HepG2 (cell line): ENCODE results near the gene SH3BP5. TPM values are rescaled to one million over a fixed set of nuclear protein-coding genes. Genes with fewer than 3 reads are reported as not detected.

Experiments used
- ATAC-seq: fragments of 200-7000 bp; cut with Tn5 transposase; 3 replicates; pipeline ENCODE4 v1.9.1; 2020; ENCODE audit warnings: mild to moderate bottlenecking, moderate library complexity
- BruUV-seq: library from RNA; stranded (reverse); fragments of 400-500 nt; replicated peaks from 2 replicates; lab custom pipeline; 2021; lab: Mats Ljungman, UMichigan
- CTCF ChIA-PET: fragments of 300-600 bp; formaldehyde crosslinking; extraction: SDS; loops from one replicate; lab custom pipeline; 2021; ENCODE audit warnings: low total read pairs, inconsistent platforms, low intra/inter-chr PET ratio; lab: Yijun Ruan, JAX
- POLR2A ChIA-PET: fragments of 350-600 bp; sonication (Branson Sonifier 250); formaldehyde crosslinking; loops from one replicate; lab custom pipeline; 2020; ENCODE audit warnings: antibody characterized with exemption, inconsistent platforms; lab: Yijun Ruan, JAX
- DNase-seq: peaks from one replicate; pipeline ENCODE4 v3.0.0-alpha.2; 2015; ENCODE audit warnings: low spot score
- FAIRE-seq: peaks from 3 replicates; lab custom pipeline; 2011; peaks lifted over from hg19 to GRCh38; lab: Jason Lieb, UNC
- H2AFZ ChIP-seq: one replicate; pipeline ENCODE4 v1.6.1; 2011; ENCODE audit warnings: low read length, inconsistent platforms
- H3K27ac ChIP-seq: fragments of 300-600 bp; 3 replicates; pipeline ENCODE4 v1.8.0; 2011; ENCODE audit warnings: mixed run types, mild to moderate bottlenecking, mixed read lengths, low read length, inconsistent platforms; ENCODE audit not compliant: insufficient read depth; ENCODE audit errors: extremely low read length
- H3K27me3 ChIP-seq, 2 experiments: fragments of 200-600 bp in 1 of 2; 2 replicates in 1 of 2; 3 replicates in 1 of 2; pipeline versions ENCODE4 v1.6.0 to v1.8.0; 2011; ENCODE audit warnings: low read length in 2 of 2, mild to moderate bottlenecking in 2 of 2, moderate library complexity in 2 of 2, inconsistent platforms in 1 of 2; ENCODE audit not compliant: insufficient read depth in 2 of 2, control insufficient read depth in 1 of 2
- H3K36me3 ChIP-seq, 2 experiments: fragments of 200-600 bp in 1 of 2; replicated peaks in 1 of 2; 2 replicates in 1 of 2; 3 replicates in 1 of 2; pipeline versions ENCODE4 v1.5.1 to v1.8.0; 2011; ENCODE audit warnings: low read length in 2 of 2, inconsistent platforms in 1 of 2; ENCODE audit not compliant: insufficient read depth in 2 of 2, control insufficient read depth in 1 of 2
- H3K4me1 ChIP-seq: 2 replicates; pipeline ENCODE4 v1.5.1; 2012; ENCODE audit warnings: low read length, inconsistent platforms; ENCODE audit not compliant: insufficient read depth
- H3K4me2 ChIP-seq: 2 replicates; pipeline ENCODE4 v1.6.0; 2011; ENCODE audit warnings: low read depth, low read length, inconsistent platforms
- H3K4me3 ChIP-seq, 3 experiments: fragments of 200-600 bp in 1 of 3; sonication (generic), shearing (Covaris generic) in 1 of 3; replicated peaks in 1 of 3; 2 replicates each; pipeline ENCODE4 v1.5.1; 2011 to 2016; ENCODE audit warnings: low read length in 3 of 3, inconsistent platforms in 2 of 3, low read depth in 2 of 3, mild to moderate bottlenecking in 2 of 3, control low read depth in 1 of 3, mixed read lengths in 1 of 3; ENCODE audit not compliant: insufficient read depth in 1 of 3
- H3K79me2 ChIP-seq: one replicate; pipeline ENCODE4 v1.6.1; 2011; ENCODE audit warnings: low read length, inconsistent platforms; ENCODE audit not compliant: insufficient read depth
- H3K9ac ChIP-seq: 2 replicates; pipeline ENCODE4 v1.6.0; 2011; ENCODE audit warnings: mild to moderate bottlenecking, low read depth, low read length, inconsistent platforms; ENCODE audit not compliant: insufficient read depth
- H3K9me3 ChIP-seq: 2 replicates; pipeline ENCODE4 v1.5.1; 2012; ENCODE audit warnings: mild to moderate bottlenecking, low read length
- H4K20me1 ChIP-seq: 2 replicates; pipeline ENCODE4 v1.6.0; 2011; ENCODE audit warnings: inconsistent platforms, mild to moderate bottlenecking, low read length, moderate library complexity; ENCODE audit not compliant: insufficient read depth
- CHD4 ChIP-seq: fragments of 200-600 bp; sonication (generic); IDR thresholded peaks from 2 replicates; pipeline ENCODE4 v1.7.0; 2017; ENCODE audit warnings: mild to moderate bottlenecking, low read length, borderline replicate concordance
- CREB1 ChIP-seq, 2 experiments: fragments of 450-650 bp in 1 of 2; IDR thresholded peaks; 2 replicates each; pipeline ENCODE4 v1.6.1; 2016 to 2017; ENCODE audit warnings: control low read depth in 1 of 2, mild to moderate bottlenecking in 1 of 2, missing compliant biosample characterization in 1 of 2, missing genetic modification characterization in 1 of 2
- DNMT3B ChIP-seq: conservative IDR thresholded peaks from 2 replicates; pipeline ENCODE4 v1.6.1; 2016; ENCODE audit warnings: missing biosample characterization, control low read depth
- GTF2F1 ChIP-seq: fragments of 150-350 bp; IDR thresholded peaks from 2 replicates; pipeline ENCODE4 v1.6.1; 2014; ENCODE audit warnings: low read length
- KDM5A ChIP-seq: fragments of 200-600 bp; sonication (generic); IDR thresholded peaks from 2 replicates; pipeline ENCODE4 v1.7.0; 2018; ENCODE audit warnings: antibody characterized with exemption, mild to moderate bottlenecking, low read length, borderline replicate concordance
- NCOA1 ChIP-seq: sonication (generic); formaldehyde crosslinking; IDR thresholded peaks from 2 replicates; pipeline ENCODE4 v1.9.0; 2021; ENCODE audit warnings: missing genetic modification reagents
- NFIC ChIP-seq: IDR thresholded peaks from 2 replicates; pipeline ENCODE4 v1.6.1; 2012; ENCODE audit warnings: mild to moderate bottlenecking, low read length, inconsistent platforms
- NFKB2 ChIP-seq: sonication (generic); formaldehyde crosslinking; IDR thresholded peaks from 2 replicates; pipeline ENCODE4 v1.4.0; 2020; ENCODE audit warnings: missing genetic modification reagents, borderline replicate concordance
- NFYC ChIP-seq: IDR thresholded peaks from 2 replicates; pipeline ENCODE4 v1.6.1; 2016; ENCODE audit warnings: missing genetic modification reagents, missing compliant biosample characterization
- RBFOX2 ChIP-seq: fragments of 200-400 bp; formaldehyde crosslinking; IDR thresholded peaks from 2 replicates; pipeline ENCODE4 v1.6.1; 2017; ENCODE audit warnings: low read depth, mild to moderate bottlenecking, low read length
- SALL2 ChIP-seq: sonication (generic); formaldehyde crosslinking; IDR thresholded peaks from 2 replicates; pipeline ENCODE4 v1.8.1; 2023; ENCODE audit warnings: mild to moderate bottlenecking, missing genetic modification reagents, inconsistent platforms
- TCF7L2 ChIP-seq: IDR thresholded peaks from 2 replicates; pipeline ENCODE4 v1.6.1; 2011; ENCODE audit warnings: mild to moderate bottlenecking, low read depth, low read length, moderate library complexity
- TFE3 ChIP-seq: IDR thresholded peaks from 2 replicates; pipeline ENCODE4 v1.6.1; 2016
- ZFP36L2 ChIP-seq: sonication (generic); formaldehyde crosslinking; IDR thresholded peaks from 2 replicates; pipeline ENCODE4 v1.4.0; 2020; ENCODE audit warnings: missing genetic modification reagents
- ZNF446 ChIP-seq: sonication (generic); formaldehyde crosslinking; IDR thresholded peaks from 2 replicates; pipeline ENCODE4 v1.5.0; 2020; ENCODE audit warnings: mild to moderate bottlenecking, missing genetic modification reagents
- ZNF510 ChIP-seq: sonication (generic); formaldehyde crosslinking; IDR thresholded peaks from 2 replicates; pipeline ENCODE4 v1.4.0; 2020; ENCODE audit warnings: low read depth, mild to moderate bottlenecking, missing genetic modification reagents
- ZNF530 ChIP-seq: sonication (generic); formaldehyde crosslinking; IDR thresholded peaks from 2 replicates; pipeline ENCODE4 v1.5.0; 2020; ENCODE audit warnings: low read depth, mild to moderate bottlenecking, missing genetic modification reagents
- ZNF543 ChIP-seq: sonication (generic); formaldehyde crosslinking; IDR thresholded peaks from 2 replicates; pipeline ENCODE4 v1.4.0; 2020; ENCODE audit warnings: mild to moderate bottlenecking, missing genetic modification reagents
- ZNF678 ChIP-seq: sonication (generic); formaldehyde crosslinking; IDR thresholded peaks from 2 replicates; pipeline ENCODE4 v1.4.0; 2020; ENCODE audit warnings: mild to moderate bottlenecking, missing genetic modification reagents
- ZSCAN30 ChIP-seq: sonication (generic); formaldehyde crosslinking; IDR thresholded peaks from 2 replicates; pipeline ENCODE4 v1.5.0; 2020; ENCODE audit warnings: mild to moderate bottlenecking, missing genetic modification reagents
- WGBS: methylation state at CpG from one replicate; pipeline ENCODE4 v1.1.6; 2017; ENCODE audit warnings: low lambda C conversion rate; 5-methylcytosine and 5-hydroxymethylcytosine counted together
- in situ Hi-C: cut with HindIII; loops from 2 replicates; pipeline ENCODE4 v1.10.0; 2017; ENCODE audit warnings: low pct_unique_long_range_greater_than_20kb; ENCODE audit not compliant: extremely low pct_ligation_motif_present
- intact Hi-C: fragments of 100-400 bp; cut with micrococcal nuclease; formaldehyde crosslinking; loops from one replicate; pipeline ENCODE4 v1.10.0; 2022; ENCODE audit not compliant: unreplicated experiment
- polyA plus RNA-seq, 8 experiments: library from polyadenylated mRNA; depleted of rRNA in 3 of 8; stranded (reverse) in 7 of 8; unstranded in 1 of 8; fragments of >200 nt; fragmentation: Illumina TruSeq in 4 of 8; extraction: Trizol in 4 of 8; gene quantifications; 2 replicates each; pipeline versions ENCODE4 v1.2.1 to v1.2.3, GENCODE V29; 2011 to 2016; ENCODE audit warnings: low read depth in 4 of 8, missing spikeins in 1 of 8, mixed read lengths in 1 of 8; ENCODE audit not compliant: insufficient read depth in 1 of 8
- total RNA-seq, 5 experiments: library from RNA; depleted of rRNA; stranded (reverse); fragments of >200 nt; fragmentation: Illumina TruSeq; extraction: Trizol; gene quantifications; 2 replicates each; pipeline ENCODE4 v1.2.3, GENCODE V29; 2016; ENCODE audit warnings: low read depth in 1 of 5

The SH3BP5 gene
- total and polyA plus RNA-seq, 2 of the 13 experiments (the other 11 are each of a cell fraction or from before 2014, with no cell fraction given) = 0.09 to 0.16 TPM

GRCh38 chr3:15262021-15262420 is 70.4 kb downstream of the SH3BP5 start:
- ATAC-seq = 0 out of 3 replicates have a peak, but pooled peaks have one; percentile 3
- no peaks in the 10 kb centered on the region for H3K79me2 ChIP-seq
- no peak for DNase-seq
- no peak overlapping the region for H3K9ac ChIP-seq
- intact Hi-C loops = no loop called here
- CTCF ChIA-PET = no interaction called here
- no peaks in the 10 kb centered on the region for H3K36me3 ChIP-seq
- no peaks in the 10 kb centered on the region for H3K4me1 ChIP-seq
- BruUV-seq = no TSS peak
- no peak overlapping the region for H3K4me2 ChIP-seq
- no peaks in the 10 kb centered on the region for H3K9me3 ChIP-seq
- POLR2A ChIA-PET = no interaction called here
- in situ Hi-C loops = no loop called here
- TF ChIP-seq CREB1 (IDR thresholded peaks at IDR 0.05) = no peak
- no peak for TF ChIP-seq CREB1 (CRISPR knock-in tag; IDR thresholded peaks at IDR 0.05)
- no peak for TF ChIP-seq NFIC
- TF ChIP-seq GTF2F1 = no peak
- no peak for TF ChIP-seq ZNF446
- TF ChIP-seq TFE3 = no peak
- no peak for TF ChIP-seq ZNF678 (CRISPR knock-in tag)
- TF ChIP-seq ZNF530 (CRISPR knock-in tag) = no peak
- no peak for TF ChIP-seq NCOA1 (CRISPR knock-in tag)
- no peak for TF ChIP-seq NFYC (CRISPR knock-in tag)
- TF ChIP-seq SALL2 = no peak
- TF ChIP-seq TCF7L2 = no peak
- no peak for TF ChIP-seq NFKB2 (CRISPR knock-in tag)
- TF ChIP-seq DNMT3B (CRISPR knock-in tag) = no peak
- no peak for TF ChIP-seq ZNF543 (CRISPR knock-in tag)
- no peak for TF ChIP-seq CHD4
- no peak for TF ChIP-seq RBFOX2
- no peak for TF ChIP-seq ZFP36L2
- TF ChIP-seq KDM5A = no peak
- no peak for TF ChIP-seq ZSCAN30 (CRISPR knock-in tag)
- TF ChIP-seq ZNF510 = no peak
- H3K27ac ChIP-seq = no peak overlapping the region
- no peak overlapping the region for H3K4me3 ChIP-seq
- no peaks in the 10 kb centered on the region for H3K27me3 ChIP-seq
- H4K20me1 ChIP-seq = no peaks in the 10 kb centered on the region
- no peak for FAIRE-seq
- 93% methylated on average over 9 of the region's 9 CpGs for WGBS
- H2AFZ ChIP-seq = no peak overlapping the region
